ENCODE measurements around the gene CEP131. TPM values are rescaled to one million over a fixed set of nuclear protein-coding genes. Genes with fewer than 3 reads are reported as not detected.

CEP131 gene
- total RNA-seq, 4 donors from 2014 or later = 6.0 to 8.8 (median 7.5) TPM

DNA sequence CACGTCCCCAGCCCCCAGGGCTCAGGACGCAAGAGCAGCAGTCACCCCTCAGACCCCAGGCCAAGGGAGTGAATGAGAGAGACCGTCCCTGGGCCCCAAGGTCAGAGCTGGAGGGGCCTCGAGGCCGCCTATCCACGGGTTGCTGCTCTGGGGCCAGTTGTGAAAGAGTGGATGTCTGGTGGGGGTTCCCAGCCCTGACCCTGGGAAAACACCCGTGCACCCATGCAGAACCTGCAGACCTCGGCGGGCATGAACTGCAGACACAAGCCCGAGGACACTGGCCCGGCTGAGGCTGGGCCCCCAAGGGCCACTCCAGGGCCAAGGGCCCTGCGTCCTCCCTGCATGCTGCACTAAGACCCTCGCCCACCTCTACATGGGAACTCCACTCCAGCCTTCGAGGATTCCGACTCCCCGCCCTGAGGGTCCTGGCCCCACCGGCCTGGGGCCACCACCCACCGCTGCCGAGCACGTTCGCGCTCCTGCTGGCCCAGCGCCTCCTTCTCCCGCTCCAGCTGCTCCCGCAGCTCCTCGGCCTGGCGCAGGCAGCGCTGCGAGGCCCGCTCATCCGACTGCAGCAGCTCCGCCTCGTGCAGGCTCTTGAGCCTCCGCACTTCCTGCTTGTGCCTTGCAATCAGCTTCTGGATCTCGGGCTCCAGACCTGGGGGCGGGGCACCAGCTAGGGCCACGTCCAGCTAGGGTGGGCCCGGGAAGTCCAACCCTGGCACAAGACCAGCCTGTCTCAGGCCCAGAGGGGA lies 29.1 kb downstream of the CEP131 start:
- ATAC-seq = no peak
- no peaks in the 10 kb centered on the region for H3K27me3 ChIP-seq
- H3K4me1 ChIP-seq = no peaks in the 10 kb centered on the region
- in situ Hi-C loops (cut with MboI; ENCODE audit: low sequenced_read_pairs in 4 of 4) = no loop called here
- TF ChIP-seq, protein P1, sequence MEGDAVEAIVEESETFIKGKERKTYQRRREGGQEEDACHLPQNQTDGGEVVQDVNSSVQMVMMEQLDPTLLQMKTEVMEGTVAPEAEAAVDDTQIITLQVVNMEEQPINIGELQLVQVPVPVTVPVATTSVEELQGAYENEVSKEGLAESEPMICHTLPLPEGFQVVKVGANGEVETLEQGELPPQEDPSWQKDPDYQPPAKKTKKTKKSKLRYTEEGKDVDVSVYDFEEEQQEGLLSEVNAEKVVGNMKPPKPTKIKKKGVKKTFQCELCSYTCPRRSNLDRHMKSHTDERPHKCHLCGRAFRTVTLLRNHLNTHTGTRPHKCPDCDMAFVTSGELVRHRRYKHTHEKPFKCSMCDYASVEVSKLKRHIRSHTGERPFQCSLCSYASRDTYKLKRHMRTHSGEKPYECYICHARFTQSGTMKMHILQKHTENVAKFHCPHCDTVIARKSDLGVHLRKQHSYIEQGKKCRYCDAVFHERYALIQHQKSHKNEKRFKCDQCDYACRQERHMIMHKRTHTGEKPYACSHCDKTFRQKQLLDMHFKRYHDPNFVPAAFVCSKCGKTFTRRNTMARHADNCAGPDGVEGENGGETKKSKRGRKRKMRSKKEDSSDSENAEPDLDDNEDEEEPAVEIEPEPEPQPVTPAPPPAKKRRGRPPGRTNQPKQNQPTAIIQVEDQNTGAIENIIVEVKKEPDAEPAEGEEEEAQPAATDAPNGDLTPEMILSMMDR (IDR thresholded peaks at IDR 0.05 in 4 of 5, conservative IDR thresholded peaks at IDR 0.05 in 1 of 5) = no peak
- H3K4me3 ChIP-seq = no peak overlapping the region
- no peak for DNase-seq
- intact Hi-C loops (cut with DNase I; ENCODE audit: low total_unique reads) = no loop called here
- no peaks in the 10 kb centered on the region for H3K9me3 ChIP-seq
- no peaks in the 10 kb centered on the region for H3K36me3 ChIP-seq
- no peak overlapping the region for H3K27ac ChIP-seq

DNA sequence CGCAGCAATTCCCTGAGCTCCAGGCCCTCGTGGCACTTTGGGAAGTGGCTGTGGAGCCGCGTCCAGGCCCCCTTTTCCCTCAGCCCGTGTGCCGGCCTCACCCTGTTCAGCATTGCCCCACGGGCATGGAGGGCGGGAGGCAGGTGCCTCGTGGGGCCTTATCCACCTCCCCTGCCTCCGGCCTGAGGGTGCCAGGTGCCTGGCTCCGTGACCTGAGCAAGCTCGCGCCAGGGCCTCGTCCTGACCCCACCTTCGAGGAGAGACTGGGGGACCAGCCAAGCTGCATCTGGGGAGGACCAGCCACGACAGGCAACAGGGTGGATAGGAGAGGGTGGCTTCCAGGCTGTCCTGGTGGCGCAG lies 29.7 kb downstream of the CEP131 start:
- TF ChIP-seq POLR2A (IDR thresholded peaks at IDR 0.05) = no peak
- TF ChIP-seq, protein P1 (IDR thresholded peaks at IDR 0.05 in 4 of 5, conservative IDR thresholded peaks at IDR 0.05 in 1 of 5) = no peak
- Histone ChIP-seq H3K4me3 (no peak overlapping the region), H3K27ac (no peak overlapping the region), H3K9me3 (no peaks in the 10 kb centered on the region), H3K27me3 (no peaks in the 10 kb centered on the region), H3K36me3 (no peaks in the 10 kb centered on the region), H3K4me1 (no peaks in the 10 kb centered on the region)
- intact Hi-C loops (cut with DNase I; ENCODE audit: low total_unique reads) = no loop called here
- ATAC-seq = no peak
- DNase-seq = no peak
- in situ Hi-C loops (cut with MboI; ENCODE audit: low sequenced_read_pairs in 4 of 4) = no loop called here

DNA sequence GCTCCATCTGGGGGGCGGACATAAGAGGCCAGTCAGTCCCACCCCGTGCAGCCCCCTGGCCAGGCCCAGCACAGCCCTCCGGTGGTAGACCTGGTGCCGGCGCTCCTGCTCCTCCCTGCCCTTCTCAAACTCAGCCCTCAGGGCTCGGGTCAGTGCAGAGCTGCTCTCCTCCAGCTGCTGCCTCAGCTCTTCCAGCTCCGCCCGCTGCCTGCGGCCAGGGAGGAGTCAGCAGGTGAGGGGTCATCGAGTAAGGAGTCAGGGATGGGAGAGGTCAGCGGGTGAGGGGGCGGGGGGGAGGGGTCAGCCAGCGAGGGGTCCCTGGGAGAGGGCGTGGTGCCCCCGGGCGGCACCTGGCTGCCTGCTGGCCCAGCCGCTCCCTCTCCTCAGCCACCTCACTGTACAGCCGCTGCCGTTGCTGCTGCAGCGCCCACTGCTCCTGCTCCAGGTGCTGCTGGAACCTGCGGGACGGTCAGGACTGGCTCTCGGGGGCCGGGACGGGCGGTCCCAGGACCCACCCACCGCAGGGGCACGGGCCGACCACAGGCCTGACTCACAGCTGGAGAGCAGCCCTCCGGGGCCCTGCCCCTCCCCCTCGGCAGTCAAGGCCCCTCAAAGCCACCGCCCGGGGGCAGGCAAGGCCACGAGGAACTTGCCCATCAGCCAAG lies 30.2 kb downstream of the CEP131 start:
- no peaks in the 10 kb centered on the region for H3K9me3 ChIP-seq
- DNase-seq (no peak), ATAC-seq (no peak)
- in situ Hi-C loops (cut with MboI; ENCODE audit: low sequenced_read_pairs in 4 of 4) (no loop called here), intact Hi-C loops (cut with DNase I; ENCODE audit: low total_unique reads) (no loop called here)
- no peaks in the 10 kb centered on the region for H3K36me3 ChIP-seq
- H3K4me3 ChIP-seq = no peak overlapping the region
- no peak for TF ChIP-seq POLR2A (IDR thresholded peaks at IDR 0.05)
- TF ChIP-seq, protein P1 (IDR thresholded peaks at IDR 0.05 in 4 of 5, conservative IDR thresholded peaks at IDR 0.05 in 1 of 5) = no peak
- no peaks in the 10 kb centered on the region for H3K27me3 ChIP-seq
- H3K4me1 ChIP-seq = no peaks in the 10 kb centered on the region
- H3K27ac ChIP-seq = no peak overlapping the region

DNA sequence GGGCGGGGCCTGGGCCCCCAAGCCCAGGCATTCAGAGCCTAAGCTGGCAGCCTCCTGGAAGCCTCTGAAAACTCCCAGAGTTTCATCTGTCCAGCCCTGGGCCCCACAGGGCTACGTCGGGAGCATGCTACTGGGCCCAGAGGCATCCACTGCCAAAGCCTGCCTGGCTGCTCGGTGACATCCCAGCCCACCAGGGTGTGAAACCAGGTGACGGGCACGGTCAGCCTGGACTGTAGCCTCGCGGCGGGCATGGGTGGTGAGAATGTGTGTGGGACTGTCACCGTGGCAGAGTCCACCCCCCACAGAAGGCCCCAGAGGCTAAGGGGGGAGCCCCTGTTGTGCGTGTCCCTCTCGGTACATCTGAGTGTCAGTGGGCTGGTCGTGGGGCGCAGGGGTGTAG lies 31.1 kb downstream of the CEP131 start:
- intact Hi-C loops (cut with DNase I; ENCODE audit: low total_unique reads) = no loop called here
- no peaks in the 10 kb centered on the region for H3K4me1 ChIP-seq
- H3K4me3 ChIP-seq = no peak overlapping the region
- H3K36me3 ChIP-seq = no peaks in the 10 kb centered on the region
- H3K9me3 ChIP-seq = no peaks in the 10 kb centered on the region
- TF ChIP-seq POLR2A (IDR thresholded peaks at IDR 0.05) = no peak
- TF ChIP-seq, protein P1 (IDR thresholded peaks at IDR 0.05 in 4 of 5, conservative IDR thresholded peaks at IDR 0.05 in 1 of 5) = no peak
- H3K27me3 ChIP-seq = no peaks in the 10 kb centered on the region
- DNase-seq (no peak), ATAC-seq (no peak)
- no peak overlapping the region for H3K27ac ChIP-seq
- in situ Hi-C loops (cut with MboI; ENCODE audit: low sequenced_read_pairs in 4 of 4) = no loop called here
